ENCODE measurements around the gene TTR. TPM values are rescaled to one million over a fixed set of nuclear protein-coding genes. Genes with fewer than 3 reads are reported as not detected.

TTR gene
- total and polyA plus RNA-seq, 4 donors, result 295 to 4,751 (median 926) TPM

GRCh38 chr18:31631526-31631925, 39.8 kb downstream of the TTR start:
- Histone ChIP-seq H3K9ac (ENCODE audit: low read depth in 1 of 2, low read length in 2 of 2) (no peak overlapping the region), H3K4me3 (ENCODE audit: low read depth in 1 of 3, low read length in 3 of 3) (no peak overlapping the region), H3K9me3 (ENCODE audit: control insufficient read depth in 4 of 4, low read length in 3 of 4) (no peaks in the 10 kb centered on the region), H3K36me3 (ENCODE audit: control insufficient read depth in 4 of 4, insufficient read depth in 3 of 4, low read depth in 1 of 4, low read length in 3 of 4) (no peaks in the 10 kb centered on the region), H3K4me1 (ENCODE audit: control insufficient read depth in 4 of 4, insufficient read depth in 4 of 4, low read length in 3 of 4) (no peaks in the 10 kb centered on the region), H3K27me3 (ENCODE audit: control insufficient read depth in 4 of 4, insufficient read depth in 4 of 4, low read length in 3 of 4) (no peaks in the 10 kb centered on the region), H3K27ac (ENCODE audit: low read depth in 1 of 2, low read length in 2 of 2) (no peak overlapping the region)
- TF ChIP-seq ATF3 (IDR thresholded peaks at IDR 0.05), result no peak
- no peak for TF ChIP-seq YY1 (IDR thresholded peaks at IDR 0.05)
- TF ChIP-seq RAD21 (IDR thresholded peaks at IDR 0.05), result no peak
- no peak for TF ChIP-seq RXRA (IDR thresholded peaks at IDR 0.05)
- TF ChIP-seq HNF4A (conservative IDR thresholded peaks at IDR 0.05), result no peak
- DNase-seq (ENCODE audit: low spot score), result no peak
- 100% methylated on average over 1 of the region's 1 CpG for WGBS

GRCh38 chr18:31632356-31632755, 40.7 kb downstream of the TTR start:
- Histone ChIP-seq H3K27ac (ENCODE audit: low read depth in 1 of 2, low read length in 2 of 2) (no peak overlapping the region), H3K27me3 (ENCODE audit: control insufficient read depth in 4 of 4, insufficient read depth in 4 of 4, low read length in 3 of 4) (no peaks in the 10 kb centered on the region), H3K4me3 (ENCODE audit: low read depth in 1 of 3, low read length in 3 of 3) (no peak overlapping the region), H3K4me1 (ENCODE audit: control insufficient read depth in 4 of 4, insufficient read depth in 4 of 4, low read length in 3 of 4) (peaks cover 0 to 1% (median 0%) of the 10 kb centered on the region in 4 donors), H3K36me3 (ENCODE audit: control insufficient read depth in 4 of 4, insufficient read depth in 3 of 4, low read depth in 1 of 4, low read length in 3 of 4) (no peaks in the 10 kb centered on the region), H3K9me3 (ENCODE audit: control insufficient read depth in 4 of 4, low read length in 3 of 4) (no peaks in the 10 kb centered on the region), H3K9ac (ENCODE audit: low read depth in 1 of 2, low read length in 2 of 2) (no peak overlapping the region)
- WGBS, result 91% methylated on average over 1 of the region's 1 CpG
- no peak for DNase-seq (ENCODE audit: low spot score)
- TF ChIP-seq ZBTB33 (IDR thresholded peaks at IDR 0.05), result no peak
- no peak for TF ChIP-seq RXRA (IDR thresholded peaks at IDR 0.05)
- TF ChIP-seq FOXA2 (IDR thresholded peaks at IDR 0.05), result no peak
- no peak for TF ChIP-seq YY1 (IDR thresholded peaks at IDR 0.05)
- no peak for TF ChIP-seq RAD21 (IDR thresholded peaks at IDR 0.05)
- no peak for TF ChIP-seq REST (IDR thresholded peaks at IDR 0.05)
- TF ChIP-seq EGR1 (IDR thresholded peaks at IDR 0.05; ENCODE audit: low read depth in 2 of 2), result no peak
- TF ChIP-seq FOXA1 (IDR thresholded peaks at IDR 0.05), result no peak
- TF ChIP-seq NR2F2 (IDR thresholded peaks at IDR 0.05), result no peak
- TF ChIP-seq HNF4A (conservative IDR thresholded peaks at IDR 0.05), result no peak
- TF ChIP-seq GABPA (IDR thresholded peaks at IDR 0.05 in 1 of 2, conservative IDR thresholded peaks at IDR 0.05 in 1 of 2), result no peak
